Neural progenitor cell (in vitro differentiated cells): ENCODE data around the gene ATP10A.

Experiments
- CTCF ChIP-seq: fragments of 200-600 bp; sonication (generic); IDR thresholded peaks from 2 replicates; pipeline ENCODE4 v1.5.1; 2017; ENCODE audit warnings: antibody characterized with exemption, mild to moderate bottlenecking
- EZH2 ChIP-seq: fragments of 200-600 bp; sonication (generic); IDR thresholded peaks from 2 replicates; pipeline ENCODE4 v1.6.1; 2017; ENCODE audit warnings: antibody characterized with exemption, mild to moderate bottlenecking, moderate library complexity
- EZH2phosphoT487 ChIP-seq: fragments of 200-600 bp; sonication (generic); IDR thresholded peaks from 2 replicates; pipeline ENCODE4 v1.6.1; 2017; ENCODE audit warnings: antibody characterized with exemption

GRCh38 chr15:25668236-25668795 is 194.8 kb downstream of the ATP10A start:
- no peak for TF ChIP-seq CTCF
- TF ChIP-seq EZH2 = no peak
- no peak for TF ChIP-seq EZH2phosphoT487
